Adrenal gland (tissue), 12 donors: Measurements from ENCODE around the gene WNT4. TPM values are rescaled to one million over a fixed set of nuclear protein-coding genes. Genes with fewer than 3 reads are reported as not detected.

Experiments
- DNase-seq, 7 donors: peaks; one replicate each; pipeline ENCODE4 v3.0.0-alpha.2; 2019 to 2020
- H3K27ac ChIP-seq, 5 donors: fragments of 200-600 bp; sonication (generic) in 4 of 5; 1 replicate in 3 of 5; 2 replicates in 2 of 5; pipeline versions ENCODE4 v1.5.1 to v1.8.0; 2016 to 2020; ENCODE audit warnings: mild to moderate bottlenecking in 1 of 5
- H3K27me3 ChIP-seq: fragments of 200-600 bp; 2 replicates; pipeline ENCODE4 v1.8.0; 2021
- H3K36me3 ChIP-seq, 2 donors: fragments of 200-600 bp; replicated peaks in 1 of 2; 1 replicate in 1 of 2; 2 replicates in 1 of 2; pipeline versions ENCODE4 v1.5.1 to v1.8.0; 2018 to 2022
- H3K4me1 ChIP-seq, 2 donors: fragments of 200-600 bp; replicated peaks in 1 of 2; 1 replicate in 1 of 2; 2 replicates in 1 of 2; pipeline versions ENCODE4 v1.5.1 to v1.8.0; 2018 to 2021
- H3K4me3 ChIP-seq, 4 donors: fragments of 200-600 bp; sonication (generic) in 3 of 4; one replicate each; pipeline ENCODE4 v1.5.1; 2016 to 2018
- H3K9me3 ChIP-seq, 3 donors: fragments of 200-600 bp; sonication (generic) in 1 of 3; replicated peaks in 1 of 3; 1 replicate in 2 of 3; 2 replicates in 1 of 3; pipeline versions ENCODE4 v1.5.1 to v1.8.0; 2016 to 2021
- POLR2A ChIP-seq, 2 donors: fragments of 450-650 bp; IDR thresholded peaks; one replicate each; pipeline ENCODE4 v1.6.1; 2017; ENCODE audit warnings: antibody characterized with exemption in 2 of 2, mild to moderate bottlenecking in 2 of 2, moderate library complexity in 1 of 2
- WGBS, 4 donors: extraction: QIAGEN DNeasy Blood & Tissue Kit in 2 of 4; methylation state at CpG; one replicate each; pipeline versions ENCODE4 v1.1.5 to v1.1.7; 2013 to 2017; 5-methylcytosine and 5-hydroxymethylcytosine counted together
- intact Hi-C, 2 donors: fragments of 100-400 bp; cut with DNase I; formaldehyde crosslinking; loops; one replicate each; pipeline versions ENCODE4 v1.14.1 to v1.15.0; 2022 to 2023
- polyA plus RNA-seq, 3 donors: library from polyadenylated mRNA; stranded (reverse); fragments of 200-250 nt in 2 of 3; fragments of 350-450 nt in 1 of 3; fragmentation: Illumina TruSeq in 1 of 3; extraction: RNeasy Lipid Tissue Mini Kit (QIAGEN cat#74804) in 1 of 3; gene quantifications; one replicate each; pipeline ENCODE4 v1.2.3, GENCODE V29; 2013 to 2014
- total RNA-seq, 9 donors: library from RNA; depleted of rRNA in 4 of 9; stranded (reverse); fragments of >200 nt in 4 of 9; fragments of 120-200 nt in 1 of 9; fragmentation: NEBNext Ultra II Directional in 1 of 9; extraction: Animal tissue kit (Norgen Biotek cat#: 25700) in 1 of 9; gene quantifications; one replicate each; pipeline versions ENCODE4 v1.1.0 to v1.2.4, GENCODE V29; 2013 to 2023
- TF ChIP-seq, protein P1 (sequence below), 6 experiments: fragments of 450-650 bp in 4 of 6; fragments of 200-600 bp in 2 of 6; sonication (generic) in 1 of 6; IDR thresholded peaks; 1 replicate in 5 of 6; 2 replicates in 1 of 6; pipeline versions ENCODE4 v1.5.1 to v1.8.0; 2016 to 2021; ENCODE audit warnings: antibody characterized with exemption in 6 of 6, mild to moderate bottlenecking in 2 of 6, moderate library complexity in 1 of 6
- donor health status: healthy with polysubstance abuse.
- donor health status: Bipolar disorder and iron deficiency.
- donor health status: DM: yes; HTN: yes; CAD: no.
- donor health status: DM: no; HTN: no; CAD: no.
- donor health status: DM: no; HTN: no; CAD: no.
- donor health status: DM: yes; HTN: yes; CAD: no.

WNT4 gene
- total and polyA plus RNA-seq, 12 donors, result 2.3 to 39.6 (median 5.9) TPM

DNA sequence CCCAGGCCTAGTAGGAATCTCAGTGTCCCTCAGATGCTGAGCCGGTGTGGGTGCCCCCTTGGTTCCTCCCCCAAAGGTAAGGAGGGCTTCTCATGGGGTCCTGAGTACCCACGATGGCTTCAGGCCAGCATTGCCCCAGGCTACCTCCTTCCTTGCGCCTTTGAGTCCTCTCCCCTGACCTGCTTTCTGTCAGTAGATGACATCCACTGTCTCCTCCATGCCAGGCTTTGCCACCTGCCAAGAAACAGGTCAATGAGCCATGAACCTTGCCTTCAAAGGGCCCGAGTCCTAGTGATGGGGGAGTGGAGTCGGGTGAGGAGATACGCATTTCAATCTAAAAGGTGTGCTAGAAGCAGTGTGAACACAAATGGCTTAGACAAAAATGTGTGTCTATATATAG, 15.6 kb downstream of the WNT4 start:
- Histone ChIP-seq H3K4me3 (no peak overlapping the region), H3K36me3 (no peaks in the 10 kb centered on the region), H3K27me3 (no peaks in the 10 kb centered on the region), H3K4me1 (peaks cover 0 to 4% of the 10 kb centered on the region in 2 donors), H3K9me3 (no peaks in the 10 kb centered on the region), H3K27ac (no peak overlapping the region)
- 70 to 89% (median 77%) methylated on average over 6 of the region's 6 CpGs for WGBS, 4 donors
- no peak for DNase-seq
- TF ChIP-seq, protein P1, sequence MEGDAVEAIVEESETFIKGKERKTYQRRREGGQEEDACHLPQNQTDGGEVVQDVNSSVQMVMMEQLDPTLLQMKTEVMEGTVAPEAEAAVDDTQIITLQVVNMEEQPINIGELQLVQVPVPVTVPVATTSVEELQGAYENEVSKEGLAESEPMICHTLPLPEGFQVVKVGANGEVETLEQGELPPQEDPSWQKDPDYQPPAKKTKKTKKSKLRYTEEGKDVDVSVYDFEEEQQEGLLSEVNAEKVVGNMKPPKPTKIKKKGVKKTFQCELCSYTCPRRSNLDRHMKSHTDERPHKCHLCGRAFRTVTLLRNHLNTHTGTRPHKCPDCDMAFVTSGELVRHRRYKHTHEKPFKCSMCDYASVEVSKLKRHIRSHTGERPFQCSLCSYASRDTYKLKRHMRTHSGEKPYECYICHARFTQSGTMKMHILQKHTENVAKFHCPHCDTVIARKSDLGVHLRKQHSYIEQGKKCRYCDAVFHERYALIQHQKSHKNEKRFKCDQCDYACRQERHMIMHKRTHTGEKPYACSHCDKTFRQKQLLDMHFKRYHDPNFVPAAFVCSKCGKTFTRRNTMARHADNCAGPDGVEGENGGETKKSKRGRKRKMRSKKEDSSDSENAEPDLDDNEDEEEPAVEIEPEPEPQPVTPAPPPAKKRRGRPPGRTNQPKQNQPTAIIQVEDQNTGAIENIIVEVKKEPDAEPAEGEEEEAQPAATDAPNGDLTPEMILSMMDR (IDR thresholded peaks at IDR 0.05), result no peak
- intact Hi-C loops, result no loop called here

DNA sequence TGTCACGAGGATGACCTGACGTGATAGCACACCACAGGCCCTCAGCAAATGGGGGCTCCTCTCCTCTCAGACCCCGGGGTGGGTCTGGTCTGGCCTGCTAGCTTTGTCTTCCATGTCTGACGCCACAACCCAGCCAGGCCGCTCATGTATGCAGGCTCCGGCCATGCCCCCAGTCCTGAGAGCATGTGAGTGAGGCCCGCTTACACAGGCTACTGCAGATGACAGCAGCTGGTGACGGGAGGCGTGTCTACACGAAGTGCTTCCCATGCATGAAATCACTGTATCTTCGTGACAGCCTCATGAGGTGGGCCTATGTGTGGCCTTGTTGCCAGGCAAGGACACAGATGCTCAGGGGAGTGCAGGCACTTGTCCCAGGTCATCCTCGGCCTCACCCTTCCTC, 16.4 kb downstream of the WNT4 start:
- WGBS, 4 donors, result 92 to 100% (median 97%) methylated on average over 1 to 12 of the region's 12 CpGs
- intact Hi-C loops, result no loop called here
- TF ChIP-seq, protein P1 (IDR thresholded peaks at IDR 0.05), result no peak
- no peak for TF ChIP-seq POLR2A (IDR thresholded peaks at IDR 0.05)
- Histone ChIP-seq H3K27ac (no peak overlapping the region), H3K36me3 (no peaks in the 10 kb centered on the region), H3K4me3 (no peak overlapping the region), H3K27me3 (no peaks in the 10 kb centered on the region), H3K4me1 (no peaks in the 10 kb centered on the region), H3K9me3 (no peaks in the 10 kb centered on the region)
- no peak for DNase-seq

DNA sequence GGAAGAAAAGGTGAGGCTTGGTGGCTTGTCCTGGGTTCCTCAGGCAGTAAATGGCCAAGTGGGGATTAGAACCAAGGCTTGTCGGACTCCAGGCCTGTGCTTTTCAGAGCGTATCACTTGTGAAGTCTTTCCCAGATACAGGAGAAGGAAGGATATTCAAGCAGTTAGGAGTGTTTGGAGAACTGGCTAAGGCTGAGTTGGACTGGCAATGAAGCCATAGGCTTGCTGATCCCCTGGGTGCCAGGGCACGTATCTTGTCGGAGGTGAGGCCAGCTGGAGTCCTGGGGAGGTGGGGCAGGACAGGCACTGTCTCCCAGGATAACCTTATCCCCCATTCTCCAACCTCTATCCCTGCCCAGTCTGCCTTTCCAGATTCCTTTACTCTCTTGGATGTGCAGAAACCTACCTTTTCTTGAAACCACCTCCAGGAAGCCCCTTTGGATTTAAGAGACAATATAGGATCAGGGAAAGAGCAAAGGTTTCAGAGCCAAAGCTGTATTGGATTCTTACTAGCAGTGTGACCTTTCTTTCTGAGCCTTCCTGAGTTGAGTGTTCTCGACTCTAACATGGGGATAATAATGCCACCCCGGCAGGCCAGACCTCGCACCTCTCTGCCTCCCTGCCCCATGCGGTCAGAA, 18.2 kb downstream of the WNT4 start:
- Histone ChIP-seq H3K4me1 (no peaks in the 10 kb centered on the region), H3K4me3 (no peak overlapping the region), H3K36me3 (peaks cover 0 to 3% of the 10 kb centered on the region in 2 donors), H3K27ac (no peak overlapping the region), H3K9me3 (no peaks in the 10 kb centered on the region), H3K27me3 (no peaks in the 10 kb centered on the region)
- DNase-seq, result no peak
- TF ChIP-seq, protein P1 (IDR thresholded peaks at IDR 0.05), result no peak
- intact Hi-C loops, result no loop called here
- 88 to 97% (median 95%) methylated on average over 8 of the region's 8 CpGs for WGBS, 4 donors

DNA sequence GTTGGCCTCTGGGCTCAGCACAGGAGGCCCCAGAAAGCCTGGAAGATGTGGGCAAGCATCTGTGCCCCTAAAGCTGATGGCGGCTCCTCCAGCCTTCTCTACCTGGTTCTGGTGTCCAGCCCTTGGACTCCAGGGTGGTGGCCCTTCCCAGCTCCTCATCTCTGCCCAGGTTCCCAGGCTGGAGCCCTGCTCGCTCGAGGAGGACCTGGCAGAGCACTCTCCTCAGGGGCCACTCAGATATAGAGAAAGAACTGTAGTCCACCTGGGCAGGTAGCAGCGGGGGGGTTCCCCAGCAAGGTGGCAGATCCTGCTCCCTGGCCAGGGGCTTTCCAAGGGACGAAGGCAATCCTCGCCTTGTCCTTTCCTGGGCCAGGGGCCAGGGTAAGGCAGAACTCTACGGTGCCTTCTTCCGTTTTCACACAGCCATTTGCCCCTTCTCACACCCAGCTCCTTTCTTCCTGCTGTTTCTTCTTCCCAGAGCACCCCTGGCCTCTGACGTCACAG, 18.9 kb downstream of the WNT4 start:
- intact Hi-C loops, result no loop called here
- Histone ChIP-seq H3K27ac (no peak overlapping the region), H3K36me3 (peaks cover 0 to 3% of the 10 kb centered on the region in 2 donors), H3K27me3 (no peaks in the 10 kb centered on the region), H3K4me3 (no peak overlapping the region), H3K9me3 (no peaks in the 10 kb centered on the region), H3K4me1 (no peaks in the 10 kb centered on the region)
- DNase-seq, result no peak
- 91 to 93% (median 92%) methylated on average over 7 to 9 of the region's 9 CpGs for WGBS, 4 donors
- TF ChIP-seq, protein P1 (IDR thresholded peaks at IDR 0.05), result no peak
- TF ChIP-seq POLR2A (IDR thresholded peaks at IDR 0.05), result no peak
